CD4-positive, alpha-beta memory T cell (primary cell): Measurements from ENCODE around the gene LGALS12. TPM values are rescaled to one million over a fixed set of nuclear protein-coding genes. Genes with fewer than 3 reads are reported as not detected.
"Not testable (repeated sequence)": the region's sequence is repeated elsewhere in the genome, so short reads cannot be mapped to it uniquely, and the experiment has no call there.

ENCODE experiments used
- CTCF ChIA-PET: fragments of 350-600 bp; sonication (Branson Sonifier 250); formaldehyde crosslinking; loops from one replicate; lab custom pipeline; 2021; ENCODE audit warnings: inconsistent platforms; ENCODE audit not compliant: partially characterized antibody; lab: Charles Lee
- POLR2A ChIA-PET: fragments of 350-600 bp; sonication (Branson Sonifier 250); formaldehyde crosslinking; loops from one replicate; lab custom pipeline; 2021; ENCODE audit not compliant: partially characterized antibody; lab: Charles Lee
- DNase-seq, 5 donors: peaks; one replicate each; pipeline versions ENCODE4 v3.0.0 to v3.0.0-alpha.2; 2020 to 2022; ENCODE audit warnings: mixed read lengths in 1 of 5
- H3K27ac ChIP-seq: one replicate; pipeline ENCODE4 v1.7.0; 2013; ENCODE audit warnings: low read depth, low read length
- H3K27me3 ChIP-seq: 2 replicates; pipeline ENCODE4 v1.7.0; 2013; ENCODE audit warnings: mild to moderate bottlenecking, low read length, moderate library complexity; ENCODE audit not compliant: insufficient read depth
- H3K36me3 ChIP-seq: 2 replicates; pipeline ENCODE4 v1.7.0; 2013; ENCODE audit warnings: mild to moderate bottlenecking, low read length, moderate library complexity; ENCODE audit not compliant: insufficient read depth
- H3K4me1 ChIP-seq: 2 replicates; pipeline ENCODE4 v1.7.0; 2013; ENCODE audit warnings: mild to moderate bottlenecking, low read length, moderate library complexity; ENCODE audit not compliant: insufficient read depth
- H3K4me3 ChIP-seq, 2 donors: one replicate each; pipeline ENCODE4 v1.7.0; 2013; ENCODE audit warnings: low read length in 2 of 2, mild to moderate bottlenecking in 1 of 2
- H3K9me3 ChIP-seq, 2 donors: one replicate each; pipeline ENCODE4 v1.7.0; 2013; ENCODE audit warnings: low read length in 2 of 2, control low read depth in 1 of 2; ENCODE audit not compliant: control insufficient read depth in 1 of 2
- H3K27ac Mint-ChIP-seq, 7 donors: one replicate each; pipeline ENCODE4 v1.8.0; 2020 to 2021; ENCODE audit warnings: mixed read lengths in 7 of 7, mild to moderate bottlenecking in 6 of 7, inconsistent platforms in 3 of 7, moderate library complexity in 3 of 7
- H3K27me3 Mint-ChIP-seq, 2 donors: one replicate each; pipeline ENCODE4 v1.8.0; 2020 to 2021; ENCODE audit warnings: mixed read lengths in 2 of 2
- H3K36me3 Mint-ChIP-seq, 2 donors: one replicate each; pipeline ENCODE4 v1.8.0; 2020 to 2021; ENCODE audit warnings: mixed read lengths in 2 of 2, inconsistent platforms in 1 of 2, mild to moderate bottlenecking in 1 of 2
- H3K4me1 Mint-ChIP-seq, 4 donors: one replicate each; pipeline ENCODE4 v1.8.0; 2020 to 2021; ENCODE audit warnings: mixed read lengths in 4 of 4, mild to moderate bottlenecking in 1 of 4
- H3K4me3 Mint-ChIP-seq, 8 donors: one replicate each; pipeline ENCODE4 v1.8.0; 2020 to 2021; ENCODE audit warnings: mixed read lengths in 8 of 8, mild to moderate bottlenecking in 7 of 8, moderate library complexity in 6 of 8, inconsistent platforms in 3 of 8
- H3K9me3 Mint-ChIP-seq, 8 donors: one replicate each; pipeline ENCODE4 v1.8.0; 2020 to 2021; ENCODE audit warnings: mixed read lengths in 8 of 8, mild to moderate bottlenecking in 5 of 8, inconsistent platforms in 3 of 8, moderate library complexity in 1 of 8
- intact Hi-C: fragments of 100-400 bp; cut with micrococcal nuclease; formaldehyde crosslinking; loops from one replicate; pipeline ENCODE4 v1.15.1; 2023
- polyA plus RNA-seq, 2 donors: library from polyadenylated mRNA; unstranded; fragments of 300-500 nt; fragmentation: Illumina TruSeq; gene quantifications; one replicate each; pipeline ENCODE4 v1.2.3, GENCODE V29; 2021
- total RNA-seq, 2 experiments: library from RNA; stranded (reverse); gene quantifications; one replicate each; pipeline ENCODE4 v1.2.3, GENCODE V29; 2021

LGALS12 gene
- total and polyA plus RNA-seq, 4 experiments from 2014 or later: not detected

- peak overlapping the region; percentile 3 for H3K27ac ChIP-seq
- peaks cover 0 to 4% (median 0%) of the 10 kb centered on the region in 8 donors for H3K9me3 Mint-ChIP-seq
- no peaks in the 10 kb centered on the region for H3K36me3 Mint-ChIP-seq
- H3K27me3 ChIP-seq: no peaks in the 10 kb centered on the region
- ChIA-PET POLR2A (interaction anchor here (1.1 to 8.7 kb wide), 6 partner anchors 11 to 95 kb away, joined by 3 to 101 read pairs (median 4); partner anchors contain the start of gene PLAAT4), CTCF (interaction anchor here (1.2 to 3.8 kb wide), 6 partner anchors 10 to 118 kb away, joined by 3 to 11 read pairs (median 4); partner anchors contain the start of gene PLAAT4)
- peaks cover 18 to 35% (median 26%) of the 10 kb centered on the region in 4 donors for H3K4me1 Mint-ChIP-seq
- no peaks in the 10 kb centered on the region for H3K9me3 ChIP-seq
- H3K27me3 Mint-ChIP-seq: no peaks in the 10 kb centered on the region
- intact Hi-C loops: loop anchor here (1.0 kb wide), 1 partner anchor 13 kb away; no protein-coding TSS in a partner anchor
- peak overlapping the region in 7 of 8 donors; percentile 15 to 55 (median 50) for H3K4me3 Mint-ChIP-seq
- no peak overlapping the region for H3K4me3 ChIP-seq
- H3K36me3 ChIP-seq: no peaks in the 10 kb centered on the region
- peaks cover 18% of the 10 kb centered on the region for H3K4me1 ChIP-seq
- peak overlapping the region; percentile 65 to 93 (median 76) for H3K27ac Mint-ChIP-seq
- peak in 4 of 5 donors; percentile 41 to 58 (median 48) for DNase-seq
Measured at GRCh38 chr11:63518548-63518947, 12.7 kb downstream of the LGALS12 start.

- peaks cover 0 to 4% (median 0%) of the 10 kb centered on the region in 8 donors for H3K9me3 Mint-ChIP-seq
- H3K36me3 ChIP-seq: no peaks in the 10 kb centered on the region
- no peak for DNase-seq
Measured at GRCh38 chr11:63520606-63521170, 14.8 kb downstream of the LGALS12 start.

GRCh38 chr11:63521896-63522295, 16.0 kb downstream of the LGALS12 start:
- H3K4me3 Mint-ChIP-seq: no peak overlapping the region
- Histone ChIP-seq H3K36me3 (no peaks in the 10 kb centered on the region), H3K9me3 (no peaks in the 10 kb centered on the region), H3K27ac (no peak overlapping the region), H3K4me1 (peaks cover 18% of the 10 kb centered on the region), H3K4me3 (no peak overlapping the region), H3K27me3 (no peaks in the 10 kb centered on the region)
- H3K9me3 Mint-ChIP-seq: peaks cover 0 to 4% (median 0%) of the 10 kb centered on the region in 8 donors
- H3K27me3 Mint-ChIP-seq: no peaks in the 10 kb centered on the region
- no peak for DNase-seq
- peaks cover 18 to 33% (median 26%) of the 10 kb centered on the region in 4 donors for H3K4me1 Mint-ChIP-seq
- POLR2A ChIA-PET: interaction anchor here (1.9 to 8.7 kb wide), 3 partner anchors 13 to 32 kb away, joined by 7 to 101 read pairs (median 9); partner anchors contain the start of gene PLAAT4
- H3K27ac Mint-ChIP-seq: peak overlapping the region in 2 of 7 donors; percentile 32 to 59
- no peaks in the 10 kb centered on the region for H3K36me3 Mint-ChIP-seq
- intact Hi-C loops: no loop called here
- CTCF ChIA-PET: no interaction called here

More at GRCh38 chr11:63520606-63521170, 14.8 kb downstream of the LGALS12 start:
- Mint-ChIP-seq H3K4me1 (peaks cover 18 to 35% (median 26%) of the 10 kb centered on the region in 4 donors), H3K27ac (peak overlapping the region in 3 of 7 donors; percentile 25 to 48 (median 33)), H3K27me3 (no peaks in the 10 kb centered on the region), H3K36me3 (no peaks in the 10 kb centered on the region), H3K4me3 (no peak overlapping the region)
- peaks cover 18% of the 10 kb centered on the region for H3K4me1 ChIP-seq
- H3K4me3 ChIP-seq: no peak overlapping the region
- H3K27ac ChIP-seq: no peak overlapping the region
- intact Hi-C loops: no loop called here
- POLR2A ChIA-PET: interaction anchor here (1.2 to 8.7 kb wide), 3 partner anchors 8 to 32 kb away, joined by 3 to 101 read pairs (median 5); partner anchors contain the start of gene PLAAT4
- CTCF ChIA-PET: interaction anchor here (1.2 to 3.8 kb wide), 3 partner anchors 11 to 54 kb away, joined by 3 to 11 read pairs (median 6); partner anchors contain the start of gene PLAAT4
- H3K27me3 ChIP-seq: no peaks in the 10 kb centered on the region
- H3K9me3 ChIP-seq: no peaks in the 10 kb centered on the region

GRCh38 chr11:63523151-63523550, 17.3 kb downstream of the LGALS12 start:
- intact Hi-C loops: no loop called here
- CTCF ChIA-PET: no interaction called here
- peaks cover 14 to 22% (median 18%) of the 10 kb centered on the region in 4 donors for H3K4me1 Mint-ChIP-seq
- no peaks in the 10 kb centered on the region for H3K36me3 Mint-ChIP-seq
- no peak overlapping the region for H3K27ac ChIP-seq
- DNase-seq: no peak
- POLR2A ChIA-PET: interaction anchor here (0.6 to 2.5 kb wide), 4 partner anchors 8 to 31 kb away, joined by 3 to 9 read pairs (median 6); partner anchors contain the start of gene PLAAT4
- H3K4me3 Mint-ChIP-seq: no peak overlapping the region
- H3K9me3 Mint-ChIP-seq: peaks cover 0 to 4% (median 0%) of the 10 kb centered on the region in 8 donors
- H3K4me3 ChIP-seq: no peak overlapping the region
- H3K36me3 ChIP-seq: no peaks in the 10 kb centered on the region
- no peaks in the 10 kb centered on the region for H3K27me3 Mint-ChIP-seq
- H3K27ac Mint-ChIP-seq: no peak overlapping the region
- H3K4me1 ChIP-seq: peaks cover 15% of the 10 kb centered on the region
- H3K27me3 ChIP-seq: no peaks in the 10 kb centered on the region
- H3K9me3 ChIP-seq: no peaks in the 10 kb centered on the region

GRCh38 chr11:63527667-63528066, 21.8 kb downstream of the LGALS12 start:
- ChIA-PET CTCF (no interaction called here), POLR2A (interaction anchor here (0.6 kb wide), 1 partner anchor 9 kb away, joined by 3 read pairs; the partner anchor contains the start of gene PLAAT4)
- no peaks in the 10 kb centered on the region for H3K27me3 ChIP-seq
- Mint-ChIP-seq H3K9me3 (peaks cover 0 to 4% (median 0%) of the 10 kb centered on the region in 8 donors), H3K27me3 (no peaks in the 10 kb centered on the region), H3K36me3 (no peaks in the 10 kb centered on the region), H3K4me3 (no peak overlapping the region), H3K27ac (peak overlapping the region in 3 of 7 donors; percentile 23 to 76 (median 31)), H3K4me1 (peaks cover 24 to 35% (median 30%) of the 10 kb centered on the region in 4 donors)
- intact Hi-C loops: no loop called here
- no peaks in the 10 kb centered on the region for H3K9me3 ChIP-seq
- no peak overlapping the region for H3K4me3 ChIP-seq
- no peaks in the 10 kb centered on the region for H3K36me3 ChIP-seq
- DNase-seq: no peak
- no peak overlapping the region for H3K27ac ChIP-seq
- H3K4me1 ChIP-seq: peaks cover 33% of the 10 kb centered on the region

- H3K4me3 Mint-ChIP-seq, H3K9me3 ChIP-seq, H3K9me3 Mint-ChIP-seq, DNase-seq, H3K36me3 ChIP-seq, H3K27me3 Mint-ChIP-seq, H3K27ac ChIP-seq, H3K27me3 ChIP-seq, H3K4me3 ChIP-seq, intact Hi-C loops, POLR2A ChIA-PET, H3K36me3 Mint-ChIP-seq: not testable (repeated sequence)
- Mint-ChIP-seq H3K4me1 (peaks cover 28 to 40% (median 35%) of the 10 kb centered on the region in 4 donors), H3K27ac (peak overlapping the region in 1 of 7 donors; percentile 76)
- CTCF ChIA-PET: interaction anchor here (1.8 kb wide), 1 partner anchor 24 kb away, joined by 5 read pairs; no protein-coding TSS in a partner anchor
- H3K4me1 ChIP-seq: peaks cover 38% of the 10 kb centered on the region
Measured at GRCh38 chr11:63528156-63528555, 22.3 kb downstream of the LGALS12 start.

GRCh38 chr11:63528729-63529278, 22.9 kb downstream of the LGALS12 start:
- CTCF ChIA-PET: interaction anchor here (1.8 kb wide), 1 partner anchor 24 kb away, joined by 5 read pairs; no protein-coding TSS in a partner anchor
- peaks cover 33 to 47% (median 41%) of the 10 kb centered on the region in 4 donors for H3K4me1 Mint-ChIP-seq
- H3K27ac Mint-ChIP-seq: peak overlapping the region in 3 of 7 donors; percentile 69 to 85 (median 85)
- H3K4me3 Mint-ChIP-seq, DNase-seq, H3K27me3 Mint-ChIP-seq, H3K27ac ChIP-seq, H3K36me3 Mint-ChIP-seq, H3K27me3 ChIP-seq, H3K9me3 Mint-ChIP-seq, intact Hi-C loops, H3K9me3 ChIP-seq, H3K36me3 ChIP-seq, H3K4me3 ChIP-seq: not testable (repeated sequence)
- H3K4me1 ChIP-seq: peaks cover 44% of the 10 kb centered on the region
- POLR2A ChIA-PET: interaction anchor here (0.9 to 1.4 kb wide), 2 partner anchors 8 to 38 kb away, joined by 3 to 4 read pairs; no protein-coding TSS in a partner anchor
